ENCODE data around the gene WDR43.
A peak's percentile ranks its signal among the peaks of the same experiment; 100 is the strongest.

The WDR43 gene

GRCh38 chr2:28906821-28907220 lies 12.4 kb downstream of the WDR43 start:
- H3K4me3 ChIP-seq (ENCODE audit: control insufficient read depth, low read depth, low read length): no peak overlapping the region
- DNase-seq (ENCODE audit: low read depth): no peak
- no peak for TF ChIP-seq CTCF (conservative IDR thresholded peaks at IDR 0.05; ENCODE audit: control insufficient read depth, insufficient read depth, low read depth, low read length)

GRCh38 chr2:28908172-28908571 lies 13.7 kb downstream of the WDR43 start:
- no peak for TF ChIP-seq CTCF (conservative IDR thresholded peaks at IDR 0.05; ENCODE audit: control insufficient read depth, insufficient read depth, low read depth, low read length)
- H3K4me3 ChIP-seq (ENCODE audit: control insufficient read depth, low read depth, low read length): no peak overlapping the region
- no peak for DNase-seq (ENCODE audit: low read depth)

- no peak for DNase-seq (ENCODE audit: low read depth)
- TF ChIP-seq CTCF (conservative IDR thresholded peaks at IDR 0.05; ENCODE audit: control insufficient read depth, insufficient read depth, low read depth, low read length): no peak
- no peak overlapping the region for H3K4me3 ChIP-seq (ENCODE audit: control insufficient read depth, low read depth, low read length)
These were observed 15.3 kb downstream of the WDR43 start for GRCh38 chr2:28909655-28910353.

GRCh38 chr2:28915939-28916338 lies 21.5 kb downstream of the WDR43 start:
- peak; percentile 59 for DNase-seq (ENCODE audit: low read depth)
- TF ChIP-seq CTCF (conservative IDR thresholded peaks at IDR 0.05; ENCODE audit: control insufficient read depth, insufficient read depth, low read depth, low read length): no peak

GRCh38 chr2:28926847-28927246 lies 32.4 kb downstream of the WDR43 start:
- DNase-seq (ENCODE audit: low read depth): peak; percentile 30
- H3K4me3 ChIP-seq (ENCODE audit: control insufficient read depth, low read depth, low read length): no peak overlapping the region
- TF ChIP-seq CTCF (conservative IDR thresholded peaks at IDR 0.05; ENCODE audit: control insufficient read depth, insufficient read depth, low read depth, low read length): no peak

More at GRCh38 chr2:28915939-28916338, 21.5 kb downstream of the WDR43 start:
- no peak overlapping the region for H3K4me3 ChIP-seq (ENCODE audit: control insufficient read depth, low read depth, low read length)

GRCh38 chr2:28927469-28927868 lies 33.0 kb downstream of the WDR43 start:
- no peak for TF ChIP-seq CTCF (conservative IDR thresholded peaks at IDR 0.05; ENCODE audit: control insufficient read depth, insufficient read depth, low read depth, low read length)
- no peak for DNase-seq (ENCODE audit: low read depth)
- no peak overlapping the region for H3K4me3 ChIP-seq (ENCODE audit: control insufficient read depth, low read depth, low read length)
